ENCODE results near the gene RAB31. TPM values are rescaled to one million over a fixed set of nuclear protein-coding genes. Genes with fewer than 3 reads are reported as not detected.
A peak's percentile ranks its signal among the peaks of the same experiment; 100 is the strongest.

Gene RAB31
- total RNA-seq, 4 donors from 2014 or later: 108 to 181 (median 136) TPM

DNA sequence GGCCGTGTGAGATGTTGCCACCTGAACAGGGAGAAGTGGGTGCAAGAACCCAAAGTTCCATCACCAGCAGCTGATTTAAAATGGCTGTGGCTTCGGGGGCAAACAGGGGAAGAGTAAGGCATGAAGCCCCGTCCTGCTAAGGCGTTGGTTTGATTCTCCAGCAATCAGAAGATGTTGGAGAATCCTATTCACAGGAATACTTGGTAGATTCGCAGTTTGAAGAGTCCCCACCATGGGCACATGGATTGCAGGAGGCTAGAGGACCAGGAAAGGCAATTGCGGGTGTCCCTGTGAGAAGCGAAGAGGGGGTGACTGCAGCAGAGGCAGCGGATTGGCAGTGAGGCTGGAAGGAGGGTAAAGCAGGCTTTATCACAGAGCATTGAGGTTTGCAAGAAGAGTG is 131.1 kb downstream of the RAB31 start:
- Histone ChIP-seq H3K27ac (peak overlapping the region in 3 of 4 donors; percentile 76 to 80 (median 79)), H3K4me1 (peaks cover 7 to 88% (median 8%) of the 10 kb centered on the region in 3 donors)

DNA sequence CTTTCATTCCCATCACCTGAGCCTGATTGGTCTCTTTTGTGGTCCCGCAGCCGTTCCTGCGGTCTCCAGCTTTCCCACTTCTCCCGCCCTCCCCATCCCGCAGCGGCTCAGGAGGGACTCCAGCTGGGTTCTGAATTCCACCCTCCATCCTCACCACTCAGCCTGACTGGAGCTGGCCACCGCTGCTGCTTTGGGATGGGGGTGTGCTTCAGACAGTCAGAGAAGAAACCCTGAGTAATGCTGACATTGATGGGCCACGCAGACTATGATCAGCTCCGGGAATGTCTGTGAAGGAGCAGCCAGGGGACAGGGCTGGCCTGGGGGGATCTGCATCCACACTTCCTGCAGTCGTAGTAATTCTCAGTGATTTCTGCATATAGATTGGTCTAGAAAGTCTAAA is 131.8 kb downstream of the RAB31 start:
- H3K9me3 ChIP-seq: no peaks in the 10 kb centered on the region
- TF ChIP-seq POLR2A (IDR thresholded peaks at IDR 0.05): no peak
- no peak for TF ChIP-seq EP300 (IDR thresholded peaks at IDR 0.05)
- no peak for TF ChIP-seq POLR2AphosphoS5 (IDR thresholded peaks at IDR 0.05)
- TF ChIP-seq, protein P1, sequence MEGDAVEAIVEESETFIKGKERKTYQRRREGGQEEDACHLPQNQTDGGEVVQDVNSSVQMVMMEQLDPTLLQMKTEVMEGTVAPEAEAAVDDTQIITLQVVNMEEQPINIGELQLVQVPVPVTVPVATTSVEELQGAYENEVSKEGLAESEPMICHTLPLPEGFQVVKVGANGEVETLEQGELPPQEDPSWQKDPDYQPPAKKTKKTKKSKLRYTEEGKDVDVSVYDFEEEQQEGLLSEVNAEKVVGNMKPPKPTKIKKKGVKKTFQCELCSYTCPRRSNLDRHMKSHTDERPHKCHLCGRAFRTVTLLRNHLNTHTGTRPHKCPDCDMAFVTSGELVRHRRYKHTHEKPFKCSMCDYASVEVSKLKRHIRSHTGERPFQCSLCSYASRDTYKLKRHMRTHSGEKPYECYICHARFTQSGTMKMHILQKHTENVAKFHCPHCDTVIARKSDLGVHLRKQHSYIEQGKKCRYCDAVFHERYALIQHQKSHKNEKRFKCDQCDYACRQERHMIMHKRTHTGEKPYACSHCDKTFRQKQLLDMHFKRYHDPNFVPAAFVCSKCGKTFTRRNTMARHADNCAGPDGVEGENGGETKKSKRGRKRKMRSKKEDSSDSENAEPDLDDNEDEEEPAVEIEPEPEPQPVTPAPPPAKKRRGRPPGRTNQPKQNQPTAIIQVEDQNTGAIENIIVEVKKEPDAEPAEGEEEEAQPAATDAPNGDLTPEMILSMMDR (IDR thresholded peaks at IDR 0.05): no peak
- WGBS, 2 donors (ENCODE audit: low coverage in 1 of 2): 72 to 85% methylated on average over 3 to 5 of the region's 10 CpGs
- H3K4me1 ChIP-seq: peaks cover 7 to 81% (median 8%) of the 10 kb centered on the region in 3 donors
- H3K36me3 ChIP-seq: no peaks in the 10 kb centered on the region
- peak overlapping the region in 3 of 4 donors; percentile 76 to 80 (median 79) for H3K27ac ChIP-seq
- no peak for ATAC-seq
- H3K4me3 ChIP-seq: no peak overlapping the region
- no peaks in the 10 kb centered on the region for H3K27me3 ChIP-seq

More for the DNA sequence above, 131.1 kb downstream of the RAB31 start:
- Histone ChIP-seq H3K27me3 (no peaks in the 10 kb centered on the region), H3K4me3 (no peak overlapping the region), H3K36me3 (no peaks in the 10 kb centered on the region), H3K9me3 (no peaks in the 10 kb centered on the region)
- 88 to 100% methylated on average over 5 to 8 of the region's 8 CpGs for WGBS, 2 donors (ENCODE audit: low coverage in 1 of 2)
- no peak for ATAC-seq
- TF ChIP-seq EP300 (IDR thresholded peaks at IDR 0.05) (no peak), POLR2A (IDR thresholded peaks at IDR 0.05) (no peak)
- TF ChIP-seq, protein P1 (IDR thresholded peaks at IDR 0.05): no peak

DNA sequence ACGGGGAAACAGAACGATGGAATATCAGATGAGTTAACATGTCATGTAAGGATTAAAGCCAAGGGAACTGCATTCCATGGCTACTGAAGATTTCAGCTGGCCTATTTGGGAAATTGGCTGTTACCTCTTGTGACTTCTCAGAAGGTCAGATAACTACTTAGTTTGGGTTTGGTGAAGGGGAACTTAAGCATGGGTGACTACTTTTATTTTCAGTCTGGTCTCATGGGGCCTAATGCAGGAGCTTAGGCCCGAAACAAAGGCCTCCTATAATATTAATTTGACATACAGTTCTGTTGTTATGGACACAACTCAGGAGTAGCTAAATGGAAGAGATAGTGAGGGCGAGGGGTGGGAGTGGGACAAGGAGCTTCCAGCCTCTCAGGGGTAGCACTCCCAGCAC is 133.7 kb downstream of the RAB31 start:
- TF ChIP-seq POLR2AphosphoS5 (IDR thresholded peaks at IDR 0.05) (peak; percentile 35), POLR2A (IDR thresholded peaks at IDR 0.05) (no peak)
- 36 to 40% methylated on average over 1 to 2 of the region's 4 CpGs for WGBS, 2 donors (ENCODE audit: low coverage in 1 of 2)
- Histone ChIP-seq H3K4me3 (no peak overlapping the region), H3K27ac (peak overlapping the region in 3 of 4 donors; percentile 22 to 50 (median 42)), H3K36me3 (no peaks in the 10 kb centered on the region), H3K4me1 (peaks cover 7 to 77% (median 13%) of the 10 kb centered on the region in 3 donors), H3K27me3 (no peaks in the 10 kb centered on the region), H3K9me3 (no peaks in the 10 kb centered on the region)
- no peak for ATAC-seq

DNA sequence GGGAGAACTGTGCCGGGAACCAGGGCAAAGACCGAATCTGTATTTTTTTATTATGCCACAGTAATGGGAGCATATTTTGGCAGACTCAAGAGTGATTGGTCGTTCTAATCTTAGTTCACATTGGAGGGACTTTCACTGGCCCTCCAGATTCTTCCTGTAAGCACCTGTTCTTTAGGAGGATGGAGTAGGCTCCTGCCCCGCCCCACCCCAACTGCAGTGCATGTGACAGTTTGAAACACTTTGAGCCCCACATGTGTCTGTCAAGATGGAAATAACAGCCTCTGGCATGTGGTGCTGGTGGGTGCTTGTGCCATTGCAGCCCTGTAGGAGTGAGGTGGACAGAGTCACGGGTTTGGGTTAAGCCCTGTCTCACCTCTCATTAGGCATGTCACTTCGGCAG is 134.3 kb downstream of the RAB31 start:
- WGBS, 2 donors (ENCODE audit: low coverage in 1 of 2): 80 to 100% methylated on average over 1 to 3 of the region's 6 CpGs
- no peaks in the 10 kb centered on the region for H3K36me3 ChIP-seq
- peak overlapping the region in 2 of 4 donors; percentile 42 to 50 for H3K27ac ChIP-seq
- H3K27me3 ChIP-seq: no peaks in the 10 kb centered on the region
- ATAC-seq: no peak
- TF ChIP-seq POLR2A (IDR thresholded peaks at IDR 0.05) (no peak), POLR2AphosphoS5 (IDR thresholded peaks at IDR 0.05) (no peak), EP300 (IDR thresholded peaks at IDR 0.05) (no peak)
- TF ChIP-seq, protein P1 (IDR thresholded peaks at IDR 0.05): no peak
- H3K4me1 ChIP-seq: peaks cover 7 to 76% (median 13%) of the 10 kb centered on the region in 3 donors
- no peaks in the 10 kb centered on the region for H3K9me3 ChIP-seq
- no peak overlapping the region for H3K4me3 ChIP-seq

DNA sequence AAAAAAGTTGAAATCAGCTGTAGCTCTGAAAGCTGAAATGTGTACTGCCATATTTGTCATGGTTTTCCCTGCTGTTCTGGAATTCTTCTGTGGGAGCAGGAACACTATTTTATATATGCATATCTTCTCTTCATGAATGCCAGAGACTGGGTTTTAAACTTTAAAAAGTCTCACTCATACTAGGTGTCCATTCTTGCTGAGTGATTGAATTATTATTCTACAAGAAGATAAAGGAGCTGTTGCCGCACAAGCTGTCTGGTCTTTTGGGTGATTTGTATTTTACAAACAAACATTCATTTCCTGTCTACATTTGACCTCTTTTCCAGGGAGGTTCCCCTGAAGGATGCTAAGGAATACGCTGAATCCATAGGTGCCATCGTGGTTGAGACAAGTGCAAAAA is 137.2 kb downstream of the RAB31 start:
- WGBS, 2 donors (ENCODE audit: low coverage in 1 of 2): 77 to 92% methylated on average over 3 of the region's 3 CpGs
- Histone ChIP-seq H3K4me1 (peaks cover 7 to 69% (median 8%) of the 10 kb centered on the region in 3 donors), H3K36me3 (no peaks in the 10 kb centered on the region), H3K9me3 (no peaks in the 10 kb centered on the region), H3K4me3 (no peak overlapping the region), H3K27me3 (no peaks in the 10 kb centered on the region), H3K27ac (no peak overlapping the region)
- TF ChIP-seq POLR2AphosphoS5 (IDR thresholded peaks at IDR 0.05): no peak
- ATAC-seq: no peak

DNA sequence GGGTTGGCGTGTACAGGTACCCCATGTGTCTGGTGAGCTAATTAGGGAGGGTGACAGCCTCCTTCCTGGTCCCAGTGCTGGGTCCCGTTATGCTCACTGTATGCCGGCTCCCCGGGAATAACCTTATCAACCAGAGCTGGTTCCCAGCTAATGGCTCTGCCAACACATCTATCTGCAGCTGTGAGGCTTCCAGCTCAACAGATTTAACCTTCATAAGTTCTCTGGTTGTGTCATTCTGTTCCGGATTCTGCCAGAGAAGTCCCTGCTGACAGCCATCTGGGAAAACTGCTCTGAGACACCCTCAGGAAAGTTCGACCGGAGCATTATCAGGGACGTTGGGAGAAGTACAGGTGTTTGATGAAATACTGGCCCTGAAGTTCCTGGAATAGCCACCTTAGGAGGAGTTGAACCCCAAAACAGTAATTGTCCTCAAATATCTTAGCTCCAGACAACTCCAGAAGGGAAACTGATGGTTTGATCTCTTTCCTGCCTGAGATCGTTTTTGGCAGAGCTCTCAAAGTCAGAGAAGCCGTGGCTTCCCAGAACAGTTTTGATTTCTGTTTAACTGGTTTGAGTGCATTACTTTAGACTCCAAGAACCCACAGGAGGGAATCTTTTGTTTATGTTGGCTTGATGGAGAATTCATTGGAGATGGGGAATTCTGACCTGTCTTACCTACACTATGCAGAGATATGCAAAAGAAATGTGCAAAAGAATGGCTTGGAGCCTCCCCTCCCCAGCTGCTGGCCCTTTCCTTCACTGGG is 138.2 kb downstream of the RAB31 start:
- H3K27ac ChIP-seq: peak overlapping the region; percentile 62 to 77 (median 74)
- ATAC-seq: peak; percentile 44
- no peaks in the 10 kb centered on the region for H3K27me3 ChIP-seq
- TF ChIP-seq POLR2AphosphoS5 (IDR thresholded peaks at IDR 0.05): peak; percentile 48
- TF ChIP-seq, protein P1 (IDR thresholded peaks at IDR 0.05): no peak
- peak overlapping the region in 1 of 2 donors; percentile 32 for H3K4me3 ChIP-seq
- H3K36me3 ChIP-seq: no peaks in the 10 kb centered on the region
- WGBS, 2 donors (ENCODE audit: low coverage in 1 of 2): 0 to 12% methylated on average over 2 to 9 of the region's 10 CpGs
- no peaks in the 10 kb centered on the region for H3K9me3 ChIP-seq
- H3K4me1 ChIP-seq: peaks cover 7 to 66% (median 8%) of the 10 kb centered on the region in 3 donors
